OCI-LY1 (cell line): ENCODE measurements around the gene IMMP2L.

ENCODE experiments used
- H2AFZ ChIP-seq: fragments of 200-600 bp; sonication (generic), shearing (Covaris generic); 2 replicates; pipeline ENCODE4 v1.6.0; 2014; ENCODE audit warnings: antibody characterized with exemption, mild to moderate bottlenecking, low read length
- H3F3A ChIP-seq: fragments of 200-600 bp; sonication (generic), shearing (Covaris generic); 2 replicates; pipeline ENCODE4 v1.6.0; 2014; ENCODE audit warnings: mild to moderate bottlenecking, antibody characterized with exemption, low read length, moderate library complexity; ENCODE audit not compliant: insufficient read depth
- H3K27ac ChIP-seq: fragments of 200-600 bp; sonication (generic); 2 replicates; pipeline ENCODE4 v1.5.1; 2014; ENCODE audit warnings: low read length, mixed run types, mild to moderate bottlenecking, low read depth; ENCODE audit not compliant: poor library complexity, severe bottlenecking
- H3K27me3 ChIP-seq: fragments of 200-600 bp; sonication (generic); 2 replicates; pipeline ENCODE4 v1.6.0; 2014; ENCODE audit warnings: antibody characterized with exemption, mild to moderate bottlenecking, low read length, moderate library complexity; ENCODE audit not compliant: insufficient read depth
- H3K36me3 ChIP-seq: fragments of 200-600 bp; sonication (generic); 2 replicates; pipeline ENCODE4 v1.6.1; 2014; ENCODE audit warnings: mild to moderate bottlenecking, antibody characterized with exemption, low read length, moderate library complexity, mixed read lengths; ENCODE audit not compliant: insufficient read depth
- H3K4me1 ChIP-seq: fragments of 200-600 bp; sonication (generic); 2 replicates; pipeline ENCODE4 v1.5.1; 2014; ENCODE audit warnings: mild to moderate bottlenecking, low read length, moderate library complexity; ENCODE audit not compliant: insufficient read depth, severe bottlenecking
- H3K4me2 ChIP-seq: fragments of 200-600 bp; sonication (generic), shearing (Covaris generic); 2 replicates; pipeline ENCODE4 v1.6.1; 2014; ENCODE audit warnings: low read length
- H3K4me3 ChIP-seq: fragments of 200-600 bp; sonication (generic); 2 replicates; pipeline ENCODE4 v1.5.1; 2014; ENCODE audit warnings: low read length, low read depth, mild to moderate bottlenecking, mixed read lengths; ENCODE audit not compliant: poor library complexity, severe bottlenecking
- H3K79me2 ChIP-seq: fragments of 200-600 bp; shearing (Covaris generic); 2 replicates; pipeline ENCODE4 v1.6.1; 2016; ENCODE audit warnings: mixed run types, low read length, mixed read lengths; ENCODE audit not compliant: insufficient read depth
- H3K9ac ChIP-seq: fragments of 200-600 bp; sonication (generic), shearing (Covaris generic); 2 replicates; pipeline ENCODE4 v1.6.1; 2014; ENCODE audit warnings: mild to moderate bottlenecking, low read length, mixed read lengths
- H3K9me2 ChIP-seq: fragments of 200-600 bp; sonication (generic), shearing (Covaris generic); 2 replicates; pipeline ENCODE4 v1.6.1; 2014; ENCODE audit warnings: low read depth, mild to moderate bottlenecking, low read length, mixed read lengths
- H3K9me3 ChIP-seq: fragments of 200-600 bp; shearing (Covaris generic); 2 replicates; pipeline ENCODE4 v1.6.1; 2014; ENCODE audit warnings: low read length, mixed read lengths
- H4K20me1 ChIP-seq: fragments of 200-600 bp; sonication (generic), shearing (Covaris generic); 2 replicates; pipeline ENCODE4 v1.6.0; 2016; ENCODE audit warnings: mild to moderate bottlenecking, low read length; ENCODE audit not compliant: insufficient read depth
- EZH2 ChIP-seq: fragments of 200-600 bp; sonication (generic), shearing (Covaris generic); IDR thresholded peaks from 2 replicates; pipeline ENCODE4 v1.8.0; 2017; ENCODE audit warnings: borderline replicate concordance, mixed run types, mild to moderate bottlenecking, antibody characterized with exemption, low read length, moderate library complexity, mixed read lengths
- TF ChIP-seq, protein P1 (sequence below): fragments of 200-600 bp; sonication (generic), shearing (Covaris generic); IDR thresholded peaks from 2 replicates; pipeline ENCODE4 v1.5.1; 2017; ENCODE audit warnings: mild to moderate bottlenecking, antibody characterized with exemption, low read length, moderate library complexity, mixed read lengths

The IMMP2L gene

DNA sequence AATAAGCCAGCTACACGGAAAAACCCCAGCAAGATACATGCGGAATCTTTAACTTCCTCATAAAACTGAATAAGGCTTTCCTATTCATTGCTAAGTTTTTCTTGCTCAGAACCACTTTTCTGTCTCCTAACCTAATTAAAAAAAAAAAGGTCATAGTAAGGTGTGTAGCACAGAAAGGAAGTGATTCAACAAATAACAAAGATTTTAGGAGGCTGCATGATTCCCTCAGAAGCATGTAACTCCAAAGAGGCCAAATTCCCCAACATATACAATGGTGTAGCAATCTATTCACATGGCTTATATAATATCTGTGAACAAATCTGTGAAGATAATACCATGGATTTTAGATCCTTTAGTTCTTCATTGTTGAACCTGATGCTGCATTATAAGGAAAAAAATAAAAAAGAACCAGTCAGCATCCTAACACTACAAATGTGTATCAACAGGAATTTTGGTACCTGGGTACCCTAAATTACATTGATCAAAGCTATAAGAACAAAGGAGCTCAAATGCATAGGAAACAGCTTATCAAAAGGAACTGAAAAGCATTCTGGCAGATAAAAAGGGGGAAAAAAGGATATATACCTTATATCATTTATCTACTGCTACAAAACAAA lies 63.8 kb downstream of the IMMP2L start:
- TF ChIP-seq EZH2, result no peak
- TF ChIP-seq, protein P1, sequence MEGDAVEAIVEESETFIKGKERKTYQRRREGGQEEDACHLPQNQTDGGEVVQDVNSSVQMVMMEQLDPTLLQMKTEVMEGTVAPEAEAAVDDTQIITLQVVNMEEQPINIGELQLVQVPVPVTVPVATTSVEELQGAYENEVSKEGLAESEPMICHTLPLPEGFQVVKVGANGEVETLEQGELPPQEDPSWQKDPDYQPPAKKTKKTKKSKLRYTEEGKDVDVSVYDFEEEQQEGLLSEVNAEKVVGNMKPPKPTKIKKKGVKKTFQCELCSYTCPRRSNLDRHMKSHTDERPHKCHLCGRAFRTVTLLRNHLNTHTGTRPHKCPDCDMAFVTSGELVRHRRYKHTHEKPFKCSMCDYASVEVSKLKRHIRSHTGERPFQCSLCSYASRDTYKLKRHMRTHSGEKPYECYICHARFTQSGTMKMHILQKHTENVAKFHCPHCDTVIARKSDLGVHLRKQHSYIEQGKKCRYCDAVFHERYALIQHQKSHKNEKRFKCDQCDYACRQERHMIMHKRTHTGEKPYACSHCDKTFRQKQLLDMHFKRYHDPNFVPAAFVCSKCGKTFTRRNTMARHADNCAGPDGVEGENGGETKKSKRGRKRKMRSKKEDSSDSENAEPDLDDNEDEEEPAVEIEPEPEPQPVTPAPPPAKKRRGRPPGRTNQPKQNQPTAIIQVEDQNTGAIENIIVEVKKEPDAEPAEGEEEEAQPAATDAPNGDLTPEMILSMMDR, result no peak
- H3K4me1 ChIP-seq, result no peaks in the 10 kb centered on the region
- no peak overlapping the region for H3K9ac ChIP-seq
- no peak overlapping the region for H3K4me2 ChIP-seq
- no peaks in the 10 kb centered on the region for H3K9me2 ChIP-seq
- no peaks in the 10 kb centered on the region for H3K27me3 ChIP-seq
- 0 out of 2 replicates have a peak, but pooled peaks cover 5% of the 10 kb centered on the region for H3K9me3 ChIP-seq
- no peaks in the 10 kb centered on the region for H4K20me1 ChIP-seq
- H2AFZ ChIP-seq, result no peak overlapping the region
- H3K4me3 ChIP-seq, result no peak overlapping the region
- no peaks in the 10 kb centered on the region for H3K36me3 ChIP-seq
- H3K79me2 ChIP-seq, result no peaks in the 10 kb centered on the region
- no peak overlapping the region for H3K27ac ChIP-seq
- H3F3A ChIP-seq, result 0 out of 2 replicates have a peak, but pooled peaks cover 3% of the 10 kb centered on the region

DNA sequence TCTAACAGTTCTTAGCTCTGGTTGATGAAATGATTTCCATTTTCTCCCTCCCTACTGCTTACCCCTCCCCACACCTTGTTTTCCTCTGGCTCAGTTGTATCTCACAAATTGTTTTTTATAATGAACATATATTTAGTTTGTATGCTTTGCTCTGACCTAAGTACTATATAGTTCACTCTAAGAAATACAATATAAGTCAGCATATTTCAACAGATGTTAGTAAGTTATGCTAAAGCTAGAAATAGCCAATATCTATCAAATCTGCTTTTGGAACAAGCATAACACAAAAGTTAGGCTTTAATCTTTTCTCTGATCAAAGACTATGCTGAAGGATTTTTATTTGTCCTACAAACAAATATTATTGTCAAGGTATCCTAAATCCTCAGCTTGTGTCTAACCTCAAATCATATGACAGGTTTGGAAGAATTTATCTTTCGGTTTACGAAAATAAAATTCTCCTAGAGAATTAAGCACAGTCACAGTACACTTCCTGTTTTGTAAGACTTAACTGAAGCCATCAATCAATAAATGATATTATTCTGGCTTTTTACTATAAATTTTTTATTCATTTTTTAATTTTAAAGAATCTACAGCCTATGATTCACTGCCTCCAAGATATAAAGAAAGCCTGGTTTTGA lies 67.0 kb downstream of the IMMP2L start:
- Histone ChIP-seq H3K79me2 (no peaks in the 10 kb centered on the region), H4K20me1 (no peaks in the 10 kb centered on the region), H3K9me3 (0 out of 2 replicates have a peak, but pooled peaks cover 5% of the 10 kb centered on the region), H3K4me2 (no peak overlapping the region), H3K9ac (no peak overlapping the region), H3K36me3 (no peaks in the 10 kb centered on the region), H3K27me3 (no peaks in the 10 kb centered on the region), H3F3A (0 out of 2 replicates have a peak, but pooled peaks cover 3% of the 10 kb centered on the region), H3K27ac (no peak overlapping the region), H3K4me3 (no peak overlapping the region), H3K4me1 (no peaks in the 10 kb centered on the region), H3K9me2 (no peaks in the 10 kb centered on the region), H2AFZ (no peak overlapping the region)
- TF ChIP-seq EZH2, result no peak

DNA sequence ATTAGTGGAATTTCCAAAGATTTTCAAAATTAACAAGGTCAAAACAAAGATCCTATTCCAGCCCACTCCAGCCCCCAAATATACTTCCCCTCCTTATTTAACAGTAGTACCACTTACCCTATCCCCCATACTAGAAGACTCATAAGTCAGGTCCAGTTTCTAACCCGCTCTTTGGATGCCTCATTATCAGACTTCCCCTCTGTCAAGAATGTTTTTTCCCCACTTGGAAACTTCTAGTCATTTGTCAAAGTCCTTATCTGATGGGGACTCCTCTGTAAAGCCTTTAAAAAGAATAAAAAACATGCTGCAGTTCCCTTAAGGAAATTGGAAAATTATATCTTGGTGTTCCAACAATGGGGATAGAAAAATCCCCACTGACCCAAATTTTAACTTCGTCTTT lies 70.1 kb downstream of the IMMP2L start:
- Histone ChIP-seq H3K79me2 (no peaks in the 10 kb centered on the region), H3K9me3 (0 out of 2 replicates have a peak, but pooled peaks cover 2% of the 10 kb centered on the region), H2AFZ (no peak overlapping the region), H3K27me3 (no peaks in the 10 kb centered on the region), H3F3A (0 out of 2 replicates have a peak, but pooled peaks cover 3% of the 10 kb centered on the region), H3K4me1 (no peaks in the 10 kb centered on the region), H3K4me3 (no peak overlapping the region), H3K9ac (no peak overlapping the region), H3K9me2 (no peaks in the 10 kb centered on the region), H3K36me3 (no peaks in the 10 kb centered on the region), H3K4me2 (no peak overlapping the region), H3K27ac (no peak overlapping the region), H4K20me1 (no peaks in the 10 kb centered on the region)
- TF ChIP-seq EZH2, result no peak
- TF ChIP-seq, protein P1, result no peak
